GOT3 (cell line): Measurements from ENCODE around the gene ELOVL2.

ENCODE experiments used
- DNase-seq: peaks from one replicate; lab custom pipeline; 2025; ENCODE audit warnings: mixed read lengths; lab: John Stamatoyannopoulos, UW

Gene ELOVL2

DNA sequence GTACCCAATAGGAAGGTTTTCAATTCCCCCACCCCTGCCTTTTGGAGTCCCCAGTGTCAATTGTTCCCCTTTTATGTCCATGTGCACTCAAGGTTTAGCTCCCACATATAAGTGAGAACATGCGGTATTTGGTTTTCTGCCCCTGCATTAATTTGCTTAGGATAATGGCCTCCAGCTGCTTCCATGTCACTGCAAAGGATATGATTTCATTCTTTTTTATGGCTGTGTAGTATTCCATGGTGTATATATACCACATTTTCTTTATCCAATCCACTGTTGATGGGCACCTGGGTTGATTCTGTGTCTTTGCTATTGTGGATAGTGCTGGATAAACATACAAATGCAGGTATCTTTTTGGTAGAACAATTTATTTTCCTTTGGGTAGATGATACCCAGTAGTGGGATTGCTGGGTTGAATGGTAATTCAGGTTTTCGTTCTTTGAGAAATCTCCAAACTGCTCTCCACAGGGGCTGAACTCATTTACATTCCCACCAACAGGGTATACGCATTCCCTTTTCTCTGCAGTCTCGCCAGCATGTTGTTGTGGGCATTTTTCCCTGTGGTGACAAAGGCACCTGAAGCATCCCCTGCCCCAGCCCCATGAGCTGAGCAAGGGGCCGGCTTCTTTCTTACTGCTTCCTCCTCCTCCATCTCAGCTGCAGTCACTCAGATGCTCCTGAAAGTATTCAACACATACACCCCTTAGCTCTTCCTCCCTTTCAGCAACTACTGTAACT lies 66.7 kb downstream of the ELOVL2 start:
- DNase-seq: no peak

- DNase-seq: no peak
Observed at GRCh38 chr6:10976571-10976970, 67.5 kb downstream of the ELOVL2 start.

DNA sequence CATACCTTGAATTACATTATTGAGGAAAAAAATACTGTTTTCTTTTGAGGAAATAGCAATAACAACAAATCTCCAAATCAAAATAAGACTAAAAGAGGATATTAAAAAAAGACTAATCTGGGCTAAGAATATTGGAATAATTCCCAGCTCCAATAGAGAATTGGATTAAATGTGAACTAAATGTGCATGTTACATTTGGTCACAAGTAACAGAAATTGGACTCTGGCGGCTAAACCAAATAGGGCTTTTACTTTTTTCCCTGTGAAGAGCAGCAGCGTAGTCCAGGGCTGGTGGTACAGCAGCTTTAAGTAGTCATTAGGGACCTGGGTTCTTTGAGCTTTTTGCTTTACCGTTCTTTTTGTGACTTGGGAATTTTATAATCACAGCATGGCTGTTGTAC lies 71.9 kb downstream of the ELOVL2 start:
- DNase-seq: no peak

DNA sequence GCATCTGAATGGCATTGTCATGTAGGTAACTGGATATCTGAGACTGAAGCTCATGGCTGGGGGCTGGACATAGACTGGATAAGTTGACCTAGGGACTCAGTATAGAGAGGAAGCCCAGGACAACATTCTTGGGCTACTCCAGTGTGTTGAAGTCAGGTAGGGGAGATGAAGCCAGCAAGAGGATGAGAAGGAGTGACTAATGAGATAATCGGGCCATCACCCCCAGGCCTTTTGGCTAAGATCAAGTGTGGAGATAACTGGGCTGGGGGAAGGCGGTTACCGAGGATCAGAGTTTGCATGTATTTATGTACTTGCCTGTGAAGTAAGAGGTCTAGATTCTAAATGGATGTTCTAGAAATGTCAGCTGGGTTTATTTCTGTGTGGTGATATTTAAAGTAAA lies 73.4 kb downstream of the ELOVL2 start:
- no peak for DNase-seq

DNA sequence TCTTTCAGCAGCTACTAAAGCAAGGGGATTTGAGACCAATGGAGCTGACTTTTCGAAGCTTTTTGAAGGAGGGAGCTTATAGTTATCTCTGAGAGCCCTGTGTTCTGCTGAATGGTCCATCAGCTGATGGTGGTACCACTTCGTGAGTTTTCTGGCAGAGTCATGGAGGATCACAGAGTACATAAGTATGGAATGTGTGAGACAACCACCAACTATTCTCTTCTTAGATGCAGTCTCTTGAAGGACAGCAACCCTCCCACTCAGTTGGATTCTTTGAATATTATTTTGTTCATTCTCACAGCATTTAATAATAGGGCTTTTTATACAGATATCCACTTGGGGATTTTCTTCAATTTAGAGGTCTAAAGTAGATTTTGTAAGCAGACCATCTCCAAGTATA lies 75.3 kb downstream of the ELOVL2 start:
- DNase-seq: no peak

- no peak for DNase-seq
Observed at GRCh38 chr6:10964684-10965083, 79.4 kb downstream of the ELOVL2 start.

DNA sequence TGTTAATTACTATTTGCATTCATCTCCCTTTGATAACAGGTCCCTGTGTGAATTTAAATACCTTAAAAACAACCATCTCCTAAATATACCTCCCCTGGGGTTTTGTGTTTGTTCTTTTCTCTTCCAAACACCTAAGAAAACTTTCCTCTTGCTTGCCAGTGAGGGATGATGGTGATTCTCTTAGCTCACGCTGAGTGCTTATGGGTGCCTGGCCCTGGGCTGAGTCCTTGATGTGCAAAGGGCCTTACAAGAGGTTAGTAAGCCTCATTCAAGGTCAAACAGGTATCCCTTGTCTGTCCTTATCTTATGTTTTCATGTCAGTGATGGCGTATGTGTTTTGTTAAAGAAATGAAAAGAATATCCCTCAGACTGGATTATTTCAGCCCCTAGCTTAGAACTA lies 81.0 kb downstream of the ELOVL2 start:
- no peak for DNase-seq

DNA sequence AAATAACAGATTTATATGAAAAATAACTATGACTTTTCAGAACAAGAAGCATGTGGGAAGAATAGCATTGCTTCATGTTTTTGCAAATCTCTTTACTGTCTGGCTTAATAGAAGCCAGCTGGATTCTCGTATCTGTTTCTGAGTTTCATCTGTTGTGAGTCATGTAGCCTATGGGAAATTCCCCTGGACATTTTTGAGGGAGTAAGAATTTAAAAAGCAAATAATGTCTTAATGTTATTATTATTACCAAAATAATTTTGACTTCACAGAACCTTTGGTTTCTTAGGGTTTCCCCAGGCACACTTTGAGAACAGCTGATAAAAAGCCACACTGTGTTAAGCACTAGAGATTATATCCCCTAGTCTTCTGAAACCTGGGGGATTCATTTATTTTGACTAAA lies 81.4 kb downstream of the ELOVL2 start:
- no peak for DNase-seq

- no peak for DNase-seq
Observed at GRCh38 chr6:10961837-10962236, 82.3 kb downstream of the ELOVL2 start.

DNA sequence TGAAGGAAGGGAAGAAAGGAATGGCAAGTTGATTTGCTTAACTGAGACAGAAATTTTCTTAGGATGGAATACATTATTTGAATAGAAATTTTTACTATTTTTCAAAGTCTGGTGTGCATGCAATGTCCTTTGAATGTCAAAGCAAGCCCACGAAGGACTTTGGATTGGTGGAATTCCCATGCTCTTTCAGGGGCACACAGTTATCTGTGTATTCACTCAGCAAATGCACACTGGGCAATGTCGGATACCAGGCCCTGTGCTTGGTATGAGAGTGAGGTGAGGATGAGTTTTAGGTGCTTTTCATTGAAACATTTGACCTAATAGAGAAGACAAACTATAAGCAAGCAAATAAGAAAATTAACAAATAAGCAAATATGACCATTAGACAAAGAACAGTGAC lies 83.9 kb downstream of the ELOVL2 start:
- no peak for DNase-seq

GRCh38 chr6:10957414-10957886 lies 86.7 kb downstream of the ELOVL2 start:
- no peak for DNase-seq

DNA sequence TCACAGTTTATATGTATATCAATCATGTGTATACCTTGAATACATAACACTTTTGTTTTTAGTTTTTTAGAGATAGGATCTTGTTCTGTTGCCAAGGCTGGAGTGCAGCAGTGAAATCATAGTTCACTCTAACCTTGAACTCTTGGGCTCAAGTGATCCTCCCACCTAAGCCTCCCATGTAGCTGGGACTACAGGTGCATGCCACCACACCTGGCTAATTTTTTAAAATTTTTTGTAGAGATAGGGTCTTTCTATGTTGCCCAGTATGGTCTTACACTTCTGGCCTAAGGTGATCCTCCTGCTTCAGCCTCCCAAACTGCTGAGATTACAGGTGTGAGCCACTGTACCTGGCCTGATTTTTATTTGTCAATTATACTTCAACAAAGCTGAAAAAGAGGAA lies 87.3 kb downstream of the ELOVL2 start:
- no peak for DNase-seq

DNA sequence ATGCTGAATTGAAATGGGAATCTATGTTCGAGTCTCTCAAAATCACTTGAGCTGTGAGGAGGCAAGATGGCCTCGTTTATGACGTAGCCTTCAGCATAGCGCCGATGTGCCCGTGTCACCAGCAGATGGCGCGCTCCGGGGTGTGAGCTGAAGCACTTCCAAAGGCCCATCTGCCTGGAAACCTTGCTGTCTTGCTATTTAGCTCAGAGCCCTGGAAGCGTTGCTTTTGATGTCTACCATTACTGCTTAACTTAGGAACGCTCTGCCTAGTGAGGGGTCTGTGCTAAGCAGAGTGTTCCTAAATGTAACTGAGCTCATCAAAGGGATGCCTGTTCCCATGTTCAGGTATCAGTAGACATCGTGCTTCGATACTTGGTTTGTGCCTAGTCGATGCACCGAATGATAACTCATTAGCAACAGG lies 89.5 kb downstream of the ELOVL2 start:
- DNase-seq: peak; percentile 58

GRCh38 chr6:10951675-10952282 lies 92.3 kb downstream of the ELOVL2 start:
- DNase-seq: no peak

DNA sequence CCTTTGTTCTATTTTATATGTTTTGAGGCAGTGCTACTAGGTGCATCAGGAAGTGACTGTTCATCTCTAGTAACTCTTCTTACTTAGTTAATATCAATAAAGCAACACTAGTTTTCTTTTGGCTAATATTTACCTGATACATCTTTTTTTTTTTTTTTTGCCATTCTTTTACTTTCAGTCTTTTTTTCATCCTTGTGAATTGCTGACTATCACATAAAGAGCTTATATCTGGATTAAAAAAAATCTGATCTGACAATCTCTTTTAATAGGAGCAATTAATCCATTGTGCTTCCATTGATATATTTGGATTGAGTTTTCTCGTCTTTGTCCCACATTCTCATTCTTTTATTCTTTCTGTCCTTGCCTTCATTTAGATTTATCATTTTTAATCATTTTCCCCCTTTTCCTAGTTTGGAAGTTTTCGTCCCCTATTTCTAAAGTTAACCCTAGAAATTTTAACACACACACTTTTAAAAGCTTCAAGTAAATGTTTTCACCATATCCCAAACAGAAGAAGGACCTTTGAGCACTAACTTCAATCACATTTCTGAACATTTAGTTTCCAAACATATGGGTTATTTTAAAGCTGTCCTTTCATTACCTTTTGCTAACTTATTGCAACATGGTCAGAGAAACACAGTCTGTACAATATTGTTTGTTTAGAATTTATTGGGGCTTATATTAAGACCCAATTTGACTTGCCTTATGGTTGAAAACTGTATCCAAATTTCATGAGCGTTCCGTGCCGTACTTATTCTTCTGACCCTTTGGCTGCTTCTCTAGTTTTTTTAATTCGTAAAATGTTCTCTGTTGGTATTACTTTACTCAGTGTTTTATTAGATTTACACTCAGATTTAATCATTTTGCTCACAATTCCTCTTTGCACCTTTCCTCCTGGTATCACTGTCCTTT lies 94.3 kb downstream of the ELOVL2 start:
- no peak for DNase-seq

GRCh38 chr6:10947966-10948365 lies 96.1 kb downstream of the ELOVL2 start:
- DNase-seq: no peak

GRCh38 chr6:10945845-10946244 lies 98.3 kb downstream of the ELOVL2 start:
- DNase-seq: no peak

- no peak for DNase-seq
Observed at GRCh38 chr6:10939840-10940239, 104.3 kb downstream of the ELOVL2 start.

GRCh38 chr6:10933126-10933525 lies 111.0 kb downstream of the ELOVL2 start:
- DNase-seq: no peak
